Esophagus squamous epithelium (tissue), 4 donors: Measurements from ENCODE around the gene FGGY.

ENCODE experiments used
- CTCF ChIP-seq, 6 experiments: fragments of 450-650 bp in 4 of 6; fragments of 200-600 bp in 2 of 6; sonication (generic) in 2 of 6; IDR thresholded peaks; one replicate each; pipeline ENCODE4 v1.5.1; 2016 to 2019; ENCODE audit warnings: antibody characterized with exemption in 6 of 6, mild to moderate bottlenecking in 4 of 6, moderate library complexity in 4 of 6
- POLR2A ChIP-seq, 4 donors: fragments of 450-650 bp; IDR thresholded peaks; one replicate each; pipeline ENCODE4 v1.6.1; 2017; ENCODE audit warnings: antibody characterized with exemption in 4 of 4, mild to moderate bottlenecking in 4 of 4, moderate library complexity in 3 of 4

GRCh38 chr1:59619557-59619956, 322.7 kb downstream of the FGGY start:
- TF ChIP-seq POLR2A (IDR thresholded peaks at IDR 0.05) (no peak), CTCF (IDR thresholded peaks at IDR 0.05) (no peak)
